Esophagus mucosa (tissue), 1 donor: ENCODE data around the gene PEAK3. TPM values are rescaled to one million over a fixed set of nuclear protein-coding genes. Genes with fewer than 3 reads are reported as not detected.

ENCODE experiments used
- ATAC-seq: fragments of 200-7000 bp; cut with Tn5 transposase; one replicate; pipeline ENCODE4 v1.9.1; 2020
- total RNA-seq: library from RNA; stranded (reverse); gene quantifications from one replicate; pipeline ENCODE4 v1.2.4, GENCODE V29; 2023
- donor health status: DM: yes; HTN: yes; CAD: no.

The PEAK3 gene
- total RNA-seq, 1 donor from 2014 or later: 0.08 TPM

DNA sequence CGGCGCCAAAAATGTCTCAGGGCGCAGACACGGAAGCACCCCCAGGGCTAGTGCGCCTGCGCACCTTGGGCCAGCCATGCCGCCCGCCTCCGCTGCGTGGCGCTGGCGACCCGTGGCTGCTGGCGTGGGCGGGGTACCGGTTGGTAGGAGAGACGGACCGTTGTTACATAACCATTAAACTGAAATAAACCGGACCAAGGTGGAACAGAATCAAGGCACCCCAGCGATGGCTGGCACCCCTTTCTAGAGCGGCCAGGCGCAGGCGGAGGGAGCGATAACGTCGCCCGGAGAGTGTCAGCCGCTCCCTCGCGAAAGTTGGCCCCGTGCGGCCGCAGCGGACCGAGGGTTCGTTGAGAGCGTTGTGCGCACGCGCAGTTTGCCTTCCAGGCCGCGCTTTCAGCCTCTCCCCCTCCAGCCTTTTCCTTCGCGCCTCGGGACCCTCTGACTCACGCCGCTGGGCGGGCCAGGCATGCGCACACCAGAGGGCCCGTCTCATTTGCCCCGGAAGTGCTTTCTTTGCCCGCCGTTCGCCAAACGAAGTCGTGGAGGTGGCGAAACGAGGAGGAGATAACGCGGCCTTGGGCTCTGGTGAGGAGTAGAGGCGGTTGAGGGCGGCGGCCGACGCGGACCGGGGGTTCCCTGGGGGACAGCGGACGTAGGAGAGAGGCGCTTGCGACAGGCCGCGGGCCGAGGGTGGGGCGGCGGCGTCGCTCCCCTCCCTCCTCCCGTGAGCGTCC lies 45.5 kb downstream of the PEAK3 start, which contains the start of the genes PLEKHJ1 and SF3A2:
Gene PLEKHJ1 (minus strand): TSS at position 16 of the 737 bp plus-strand sequence. CDS start 81 bp downstream, outside the sequence.
Gene SF3A2 (plus strand): TSS at position 511 of the 737 bp plus-strand sequence. CDS start 6,595 bp downstream, outside the sequence.
- ATAC-seq: peak; percentile 88

DNA sequence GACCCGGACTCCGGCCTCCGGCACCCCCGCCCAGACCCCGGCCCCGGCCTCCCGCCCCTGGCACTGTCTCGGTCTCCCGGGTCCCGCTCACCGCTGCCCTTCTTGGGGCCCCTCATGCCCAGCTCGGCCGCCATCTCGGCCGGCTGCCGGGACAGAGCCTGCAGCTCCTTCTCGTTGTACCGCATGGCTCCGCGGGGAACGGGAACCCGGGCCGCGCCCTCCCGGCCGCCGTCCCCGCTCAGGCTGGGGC lies 46.0 kb downstream of the PEAK3 start:
- no peak for ATAC-seq

DNA sequence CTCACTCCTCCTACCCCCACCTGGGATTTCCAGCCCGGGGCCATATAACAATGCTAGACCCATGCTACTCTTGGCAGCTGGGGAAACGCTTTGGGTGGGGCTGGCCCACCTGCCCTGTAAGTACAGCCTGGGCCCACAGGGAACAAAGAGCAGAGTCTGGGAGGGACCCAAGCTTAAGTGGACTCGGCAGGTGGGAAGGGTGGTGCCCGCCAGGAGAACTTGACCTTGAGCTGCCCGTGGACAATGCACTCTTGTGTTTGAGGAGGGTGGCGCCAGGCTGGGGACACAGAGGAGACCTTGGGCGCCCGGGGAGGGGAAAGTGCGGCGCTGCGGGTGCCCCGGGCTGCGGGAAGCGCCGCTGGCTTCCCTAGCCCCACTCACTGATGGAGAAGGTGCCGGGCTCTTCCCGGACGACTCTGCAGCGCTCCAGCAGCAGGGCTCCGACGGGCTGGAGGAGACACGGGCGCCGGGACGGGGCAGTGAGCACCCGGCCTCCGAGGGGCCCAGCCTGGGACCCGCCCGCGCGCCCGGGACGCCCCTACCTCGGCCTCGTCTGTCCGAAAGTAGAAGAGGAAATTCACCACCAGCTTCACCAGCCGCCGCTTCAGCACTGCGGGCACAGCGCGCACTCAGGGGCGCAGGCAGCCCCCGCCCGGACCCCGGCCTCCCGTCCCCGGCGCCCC lies 46.5 kb downstream of the PEAK3 start:
- peak; percentile 2 for ATAC-seq

DNA sequence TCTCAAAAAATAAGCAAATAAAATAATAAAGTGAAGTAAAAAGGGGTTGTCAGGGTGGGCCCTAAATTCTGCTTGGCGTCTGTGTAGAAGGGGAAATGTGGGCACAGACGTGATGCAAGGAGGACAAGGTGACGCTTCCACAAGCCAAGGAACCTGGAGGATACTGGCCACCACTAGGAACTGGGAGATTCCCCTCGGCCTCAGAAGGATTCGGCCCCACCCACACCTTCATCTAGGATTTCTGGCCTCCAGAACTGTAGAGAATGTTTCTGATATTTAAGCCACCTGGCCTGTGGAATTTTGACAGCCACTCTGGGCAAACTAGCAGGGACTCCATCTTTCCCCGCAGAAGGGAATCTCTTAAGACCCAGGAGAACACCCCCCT lies 47.0 kb downstream of the PEAK3 start:
- ATAC-seq: no peak

DNA sequence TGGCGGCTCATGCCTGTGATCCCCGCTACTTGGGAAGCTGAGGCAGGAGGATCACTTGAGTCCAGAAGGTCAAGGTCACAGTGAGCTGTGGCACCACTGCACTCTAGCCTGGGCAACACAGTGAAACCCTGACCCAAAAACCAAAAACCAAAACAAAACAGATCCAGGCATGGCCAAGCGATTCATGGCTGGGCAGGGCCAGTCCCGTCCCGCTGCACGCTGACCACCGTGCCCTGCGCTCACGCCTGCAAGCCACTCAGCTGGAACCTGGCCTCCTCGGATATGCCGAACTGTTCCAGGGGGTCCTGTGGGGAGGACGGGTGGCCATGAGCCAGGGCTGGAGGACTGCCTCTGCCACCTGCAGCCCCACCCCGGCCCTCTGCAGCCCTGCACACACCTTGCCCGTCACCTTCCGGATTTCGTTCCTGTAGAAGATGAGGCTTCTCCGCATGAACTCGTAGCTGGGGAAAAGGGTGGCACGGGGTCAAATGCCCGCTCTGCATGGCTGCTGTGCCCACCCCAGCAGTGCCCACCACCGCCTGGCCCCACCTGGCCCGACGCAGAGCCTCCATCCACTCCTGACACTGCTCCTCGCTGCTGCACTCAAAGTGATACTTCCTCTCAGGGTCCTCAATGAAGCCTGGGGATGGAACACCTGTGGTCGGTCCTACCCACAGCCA lies 48.2 kb downstream of the PEAK3 start:
- no peak for ATAC-seq

DNA sequence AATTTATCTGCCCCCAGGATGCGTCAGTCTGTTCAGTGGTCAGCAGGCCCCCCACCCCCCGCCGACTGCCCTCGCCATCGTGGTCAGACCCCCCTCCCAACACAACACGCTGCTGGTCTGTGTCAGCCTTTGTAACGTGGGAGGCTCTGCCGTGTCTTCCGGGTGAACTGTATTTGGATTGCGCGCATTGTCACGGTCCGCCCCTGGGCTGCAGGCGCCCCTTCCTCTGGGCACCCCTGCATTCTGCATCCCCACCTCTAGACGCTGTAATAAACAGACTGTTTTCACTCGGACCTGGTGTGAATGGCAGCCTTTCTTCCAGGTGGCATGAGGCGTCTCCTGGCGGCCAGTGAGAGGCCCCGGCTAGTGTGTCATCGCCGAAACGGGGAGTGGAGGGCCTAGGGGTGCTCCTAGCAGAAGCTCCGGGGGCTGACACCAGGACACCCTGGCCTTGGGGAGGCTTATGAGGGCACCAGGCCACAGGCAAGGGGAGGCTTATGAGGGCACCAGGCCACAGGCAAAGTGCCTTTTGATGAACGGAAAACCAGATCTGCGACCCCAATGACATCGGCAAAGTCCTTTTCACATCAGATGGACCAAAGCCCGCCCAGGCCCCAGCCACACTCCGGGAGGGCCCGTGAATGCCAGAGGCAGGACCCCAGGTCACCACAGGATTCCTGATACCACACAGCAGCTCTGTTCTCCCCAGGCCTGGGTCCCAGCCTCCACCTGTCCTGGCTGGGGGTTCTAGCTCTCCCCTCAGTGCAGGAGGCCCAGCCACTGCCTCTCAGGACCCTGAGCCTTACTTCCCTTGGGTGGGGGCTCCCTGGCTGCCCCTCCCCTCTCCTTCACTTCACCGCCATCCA lies 49.5 kb downstream of the PEAK3 start:
- ATAC-seq: no peak

DNA sequence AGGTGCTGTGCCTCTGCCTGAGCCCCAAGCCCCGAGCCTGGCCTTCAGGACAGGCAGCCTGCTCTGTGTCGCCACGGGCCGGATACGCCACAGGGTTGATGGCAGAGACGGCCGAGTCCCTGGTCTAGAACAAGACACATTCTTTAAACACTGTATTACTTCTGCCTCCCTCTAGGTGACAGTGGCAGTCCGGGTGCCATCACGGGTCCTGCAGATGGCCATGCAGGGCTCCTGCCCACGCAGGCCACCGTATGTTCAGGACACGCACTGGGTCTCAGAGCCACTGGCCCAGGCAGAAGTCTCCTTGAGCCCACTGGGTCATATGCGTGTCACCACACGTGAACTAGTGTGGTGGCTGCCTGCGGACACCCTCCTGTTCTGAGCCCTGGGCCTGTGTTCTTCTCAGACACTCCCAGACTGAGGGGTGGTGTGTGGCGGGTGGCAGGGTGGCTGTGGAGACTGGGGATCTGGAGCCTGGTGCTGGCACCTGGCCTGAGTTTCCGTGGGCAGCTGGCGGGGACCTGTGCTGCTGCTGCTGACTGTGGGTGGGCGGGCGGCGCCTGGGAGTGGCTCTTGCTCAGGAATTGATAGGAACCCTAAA lies 50.3 kb downstream of the PEAK3 start:
- ATAC-seq: no peak

DNA sequence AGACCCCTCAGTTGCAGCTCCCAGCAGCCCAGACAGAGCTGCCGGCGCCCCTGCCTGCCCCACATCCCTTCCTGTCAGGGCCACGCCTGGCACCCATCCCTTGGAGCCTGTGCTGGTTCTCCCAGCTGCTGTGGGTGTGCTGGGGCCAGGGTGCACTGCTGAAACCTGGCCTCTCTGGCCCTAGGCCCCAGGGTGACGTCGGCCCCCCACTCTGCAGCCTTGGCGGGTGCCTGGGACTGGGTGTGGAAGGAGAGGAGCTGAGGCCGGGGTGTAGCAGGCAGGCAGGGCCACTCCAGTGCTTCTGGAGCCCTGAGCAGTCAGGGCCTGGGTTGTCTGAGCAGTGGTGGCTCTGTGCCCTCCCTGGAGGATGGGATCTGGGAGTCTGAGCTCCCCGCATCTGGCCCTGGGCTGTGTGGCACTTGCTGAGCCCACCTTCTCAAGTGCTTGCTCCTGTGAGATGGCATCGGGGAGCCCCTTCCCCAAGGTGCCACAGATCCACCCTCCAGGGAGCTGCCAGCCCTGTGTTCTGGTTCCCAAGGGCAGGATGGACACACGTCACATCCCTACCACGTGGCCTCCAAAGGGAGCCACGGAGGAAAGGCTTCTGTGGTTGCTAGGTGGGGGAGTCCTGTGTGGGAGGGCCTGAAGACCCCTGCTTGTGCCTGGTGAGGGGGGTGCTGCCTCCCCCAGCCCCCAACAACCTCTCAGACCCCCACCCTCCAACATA lies 51.0 kb downstream of the PEAK3 start:
- ATAC-seq: peak; percentile 1

DNA sequence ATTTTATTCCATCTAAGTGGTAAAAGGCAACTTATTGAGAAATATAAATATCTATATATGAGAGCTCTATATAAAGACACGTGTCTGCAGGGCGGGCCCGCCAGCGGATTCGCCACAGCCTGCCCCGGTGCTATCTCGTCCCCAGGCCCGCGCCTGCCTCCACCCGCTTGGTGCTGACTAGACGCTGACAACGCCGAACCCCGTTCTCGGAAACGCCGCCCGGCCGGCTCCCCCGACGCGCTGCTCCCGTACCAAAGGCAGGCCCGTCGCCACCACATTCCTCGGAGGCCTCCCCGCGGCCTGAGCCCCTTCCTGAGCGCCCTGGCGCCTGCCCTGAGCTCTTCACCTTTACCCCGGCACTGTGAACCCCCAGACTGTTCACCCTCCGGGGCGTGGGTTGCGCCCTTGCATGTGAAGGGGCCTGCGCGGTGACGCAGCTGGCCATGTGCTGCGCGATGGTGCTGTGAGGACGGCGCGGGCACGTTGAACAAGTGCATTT lies 51.9 kb downstream of the PEAK3 start:
- no peak for ATAC-seq

DNA sequence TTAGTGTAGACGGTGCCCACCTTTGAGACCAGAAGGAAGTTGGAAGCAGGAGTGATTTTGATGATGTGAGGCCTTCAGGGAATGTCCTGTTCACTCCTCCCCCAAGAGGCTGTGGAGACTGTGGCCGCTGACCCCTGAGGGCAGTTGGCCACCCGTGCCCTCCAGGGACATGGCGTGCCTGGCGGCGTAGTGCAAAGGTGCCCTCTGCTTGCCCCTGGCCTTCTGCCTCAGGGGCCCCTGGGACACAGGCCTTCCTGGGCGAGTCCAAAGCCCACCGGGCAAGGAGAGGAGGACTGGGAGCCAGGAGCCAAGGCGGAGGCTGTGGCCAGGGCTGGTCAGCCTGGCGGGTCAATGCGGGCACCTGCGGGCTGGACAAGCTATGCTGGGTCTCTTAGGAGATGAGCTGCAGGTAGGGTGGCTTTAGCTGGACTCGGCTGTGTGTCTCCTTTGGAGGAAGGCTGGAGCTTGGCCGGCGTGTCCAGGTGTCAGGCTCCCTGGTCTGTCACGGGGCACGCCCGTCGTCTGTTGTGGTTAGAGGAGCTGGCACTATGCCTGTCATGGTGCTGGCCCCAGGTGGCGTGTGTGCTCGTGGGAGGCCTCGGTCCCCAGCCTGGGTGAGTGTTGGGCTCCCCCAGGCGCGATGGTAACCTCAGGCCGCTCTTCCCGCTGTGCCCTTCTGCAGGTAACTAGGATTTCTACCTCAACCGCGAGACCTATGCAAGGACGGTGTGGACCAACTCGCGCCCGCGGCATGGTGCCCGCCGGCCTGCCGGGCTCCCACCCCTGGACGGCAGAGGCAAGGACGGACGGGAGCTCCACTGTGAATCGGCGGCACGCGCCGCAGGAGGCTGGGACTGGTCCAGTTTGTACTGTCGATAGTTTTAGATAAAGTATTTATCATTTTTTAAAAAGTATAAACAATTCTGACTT lies 52.6 kb downstream of the PEAK3 start:
- no peak for ATAC-seq

DNA sequence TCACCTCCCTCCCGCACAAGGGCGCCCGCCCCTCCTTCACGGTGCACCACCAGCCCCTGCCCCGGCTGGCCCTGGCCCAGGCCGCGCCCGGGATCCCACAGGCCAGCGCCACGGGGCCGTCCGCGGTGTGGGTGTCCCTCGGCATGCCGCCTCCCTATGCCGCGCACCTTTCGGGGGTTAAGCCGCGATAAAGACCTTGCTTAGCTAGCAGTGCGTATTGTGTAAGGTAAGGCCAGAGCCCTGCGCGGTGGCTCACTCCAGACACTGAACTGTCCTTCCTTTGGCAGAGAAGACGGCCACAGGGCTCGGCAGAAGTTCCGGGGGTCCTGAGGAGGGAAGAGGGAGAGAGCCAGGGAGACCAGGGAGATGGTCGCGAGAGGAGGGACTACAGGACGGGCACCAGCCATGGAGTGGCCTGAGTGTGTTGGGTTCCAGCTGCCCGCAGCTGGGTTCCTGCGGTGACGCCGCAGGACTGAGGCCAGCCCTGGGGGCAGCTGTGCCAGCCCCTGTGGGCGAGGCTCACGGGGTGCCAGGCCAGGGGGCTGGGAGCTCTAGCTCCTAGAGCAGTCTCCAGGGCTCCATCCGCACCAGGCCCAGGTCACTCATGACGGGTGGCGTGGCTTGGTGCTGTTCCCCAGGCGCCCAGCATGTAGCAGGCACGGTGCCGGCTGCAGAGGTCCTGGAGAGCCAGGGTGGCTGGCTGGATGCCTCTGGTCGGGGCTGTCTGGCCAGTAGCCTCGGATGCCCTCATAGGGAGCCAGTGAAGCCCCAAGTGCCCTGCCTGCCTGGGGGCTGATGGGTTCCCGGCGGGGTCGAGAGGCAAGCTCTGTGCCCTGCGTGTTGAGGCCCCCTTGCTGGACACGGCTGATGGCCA lies 53.6 kb downstream of the PEAK3 start:
- no peak for ATAC-seq

DNA sequence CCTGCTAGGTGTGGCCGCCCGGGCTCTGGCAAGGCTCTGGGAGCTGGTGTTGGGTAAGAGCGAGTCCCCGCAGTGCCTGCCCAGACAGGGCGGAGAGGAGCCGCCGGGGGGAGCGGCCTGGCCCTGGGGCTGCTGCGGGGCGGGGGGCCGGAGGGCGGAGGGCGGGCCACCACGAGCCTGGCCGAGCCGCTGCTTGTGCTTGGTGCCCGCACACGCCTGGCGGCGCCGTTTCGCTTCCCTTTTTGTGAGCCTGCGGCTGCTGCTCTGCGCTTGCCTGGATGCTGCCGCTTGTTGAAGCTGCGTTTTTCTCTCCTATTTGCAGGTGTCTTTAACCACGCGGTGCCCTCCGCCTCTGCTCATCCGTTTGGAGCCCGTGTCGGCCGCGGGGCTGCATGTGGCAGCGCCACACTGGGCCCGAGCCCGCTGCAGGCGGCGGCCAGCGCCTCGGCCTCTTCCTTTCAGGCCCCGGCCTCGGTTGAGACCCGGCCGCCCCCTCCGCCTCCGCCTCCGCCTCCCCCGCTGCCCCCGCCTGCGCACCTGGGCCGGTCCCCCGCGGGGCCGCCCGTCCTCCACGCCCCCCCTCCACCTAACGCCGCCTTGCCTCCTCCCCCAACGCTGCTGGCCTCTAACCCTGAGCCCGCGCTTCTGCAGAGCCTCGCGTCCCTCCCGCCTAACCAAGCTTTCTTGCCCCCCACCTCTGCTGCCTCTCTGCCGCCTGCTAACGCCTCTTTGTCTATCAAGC lies 54.4 kb downstream of the PEAK3 start:
- ATAC-seq: peak; percentile 67

DNA sequence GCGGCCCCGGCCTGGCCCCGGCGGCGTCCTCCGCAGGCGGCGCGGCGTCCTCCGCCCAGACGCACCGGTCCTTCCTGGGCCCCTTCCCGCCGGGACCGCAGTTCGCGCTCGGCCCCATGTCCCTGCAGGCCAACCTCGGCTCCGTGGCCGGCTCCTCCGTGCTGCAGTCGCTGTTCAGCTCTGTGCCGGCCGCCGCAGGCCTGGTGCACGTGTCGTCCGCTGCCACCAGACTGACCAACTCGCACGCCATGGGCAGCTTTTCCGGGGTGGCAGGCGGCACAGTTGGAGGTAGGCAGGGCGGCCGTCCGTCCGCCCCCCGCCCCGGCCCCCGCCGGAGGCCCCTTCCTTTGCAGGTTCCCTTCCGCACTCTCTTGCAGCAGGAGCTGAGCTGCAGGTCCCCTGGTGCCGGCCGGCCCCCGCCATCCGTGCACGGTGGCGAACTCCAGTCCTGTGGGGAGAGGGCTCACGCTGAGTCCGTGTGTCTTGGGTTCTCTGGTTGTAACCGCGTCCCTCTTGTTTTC lies 55.1 kb downstream of the PEAK3 start:
- no peak for ATAC-seq

DNA sequence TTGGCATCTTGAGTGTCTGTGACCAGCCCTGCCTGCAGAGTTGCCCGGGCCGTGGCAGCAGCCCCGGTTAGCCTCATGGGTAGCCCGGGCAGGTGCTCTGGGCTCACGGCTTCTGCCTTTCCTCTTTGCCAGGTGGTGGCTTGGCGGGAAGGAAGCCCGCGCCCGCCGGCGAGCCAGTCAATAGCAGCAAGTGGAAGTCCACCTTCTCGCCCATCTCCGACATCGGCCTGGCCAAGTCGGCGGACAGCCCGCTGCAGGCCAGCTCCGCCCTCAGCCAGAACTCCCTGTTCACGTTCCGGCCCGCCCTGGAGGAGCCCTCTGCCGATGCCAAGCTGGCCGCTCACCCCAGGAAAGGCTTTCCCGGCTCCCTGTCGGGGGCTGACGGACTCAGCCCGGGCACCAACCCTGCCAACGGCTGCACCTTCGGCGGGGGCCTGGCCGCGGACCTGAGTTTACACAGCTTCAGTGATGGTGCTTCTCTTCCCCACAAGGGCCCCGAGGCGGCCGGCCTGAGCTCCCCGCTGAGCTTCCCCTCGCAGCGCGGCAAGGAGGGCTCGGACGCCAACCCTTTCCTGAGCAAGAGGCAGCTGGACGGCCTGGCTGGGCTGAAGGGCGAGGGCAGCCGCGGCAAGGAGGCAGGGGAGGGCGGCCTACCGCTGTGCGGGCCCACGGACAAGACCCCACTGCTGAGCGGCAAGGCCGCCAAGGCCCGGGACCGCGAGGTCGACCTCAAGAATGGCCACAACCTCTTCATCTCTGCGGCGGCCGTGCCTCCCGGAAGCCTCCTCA lies 55.7 kb downstream of the PEAK3 start:
- no peak for ATAC-seq

DNA sequence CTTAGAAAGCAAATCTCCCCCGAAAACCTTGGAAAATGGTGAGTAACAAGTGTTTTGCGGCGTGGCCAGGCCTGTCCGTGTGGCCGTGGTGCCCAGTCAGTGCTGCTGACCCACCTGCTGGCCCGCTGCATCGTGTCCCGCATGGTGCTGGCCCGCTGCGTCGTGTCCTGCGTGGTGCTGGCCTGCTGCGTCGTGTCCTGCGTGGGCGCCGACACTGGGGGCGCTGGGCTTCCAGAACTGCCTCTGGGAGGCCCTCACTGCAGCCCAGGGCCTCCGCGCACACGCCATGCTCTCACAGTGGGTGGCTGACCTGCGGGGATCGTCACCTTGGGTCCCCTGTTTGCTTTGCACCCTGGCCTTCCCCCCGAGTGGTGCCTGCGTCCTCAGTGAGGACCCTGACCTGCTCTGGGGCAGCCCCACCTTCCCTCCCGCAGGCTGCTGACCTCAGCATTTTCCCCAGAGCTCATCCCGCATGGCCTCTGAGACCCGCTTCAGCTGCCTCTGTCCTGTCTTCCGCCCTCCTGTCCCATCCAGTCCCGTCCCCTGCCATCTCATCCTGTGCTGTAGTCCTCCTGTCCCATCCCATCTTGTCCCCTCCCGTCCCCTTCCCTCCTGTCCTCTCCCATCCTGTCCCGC lies 56.4 kb downstream of the PEAK3 start:
- no peak for ATAC-seq

DNA sequence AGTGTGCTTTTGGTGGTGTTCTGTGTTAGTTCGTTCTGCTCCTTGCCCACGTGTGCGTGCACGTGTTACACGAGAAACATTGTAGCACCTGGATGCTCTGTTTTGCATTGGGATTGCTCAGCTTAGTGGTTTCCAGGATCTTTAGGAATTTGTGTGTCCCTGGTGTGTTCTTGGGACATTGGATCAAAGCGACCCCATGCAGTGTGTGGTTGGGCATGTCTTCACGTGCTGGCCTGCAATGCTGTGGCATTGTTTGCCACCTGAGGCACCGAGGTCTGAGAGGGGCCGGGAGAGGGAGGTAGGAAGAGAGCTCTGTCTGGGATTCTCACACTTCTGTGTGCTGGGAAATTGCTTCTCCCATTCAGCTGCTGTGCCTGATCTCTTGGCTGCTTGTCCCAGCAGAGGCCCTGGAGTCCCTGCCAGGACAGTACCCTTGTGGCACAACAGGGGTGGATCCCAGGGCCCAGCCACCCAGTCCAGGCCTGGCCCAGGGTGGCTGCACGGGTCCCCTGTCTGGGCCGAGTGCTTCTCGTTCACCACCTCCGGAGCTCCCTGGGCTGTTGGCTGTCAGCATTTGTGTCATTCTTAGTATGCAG lies 57.1 kb downstream of the PEAK3 start:
- ATAC-seq: no peak
